ENCODE measurements around the gene CHST8. TPM values are rescaled to one million over a fixed set of nuclear protein-coding genes. Genes with fewer than 3 reads are reported as not detected.

The CHST8 gene
- total RNA-seq, 2 experiments from 2014 or later: not detected

DNA sequence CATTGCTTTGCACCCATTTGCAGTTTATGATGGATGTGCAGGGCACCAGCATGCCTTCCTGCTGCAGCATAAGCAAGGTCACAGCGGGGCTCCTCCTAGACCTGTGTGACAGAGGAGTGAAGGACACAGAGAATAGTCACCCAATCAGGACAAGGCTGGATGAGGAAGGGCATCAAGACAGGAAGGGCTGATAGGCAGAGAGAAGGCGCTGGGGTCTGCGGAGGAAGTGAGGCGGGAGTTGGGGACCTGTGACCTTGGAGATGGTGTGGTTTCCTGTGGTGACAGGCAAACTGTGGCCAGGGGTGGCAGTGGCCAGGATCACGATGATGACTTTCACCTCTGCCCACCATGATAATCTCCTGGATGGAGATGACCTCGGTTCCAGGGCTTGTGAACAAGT lies 158.5 kb downstream of the CHST8 start:
- Mint-ChIP-seq H3K4me1 (ENCODE audit: low read depth) (peaks cover 24% of the 10 kb centered on the region), H3K27me3 (peaks cover 43% of the 10 kb centered on the region), H3K4me3 (no peak overlapping the region), H3K9me3 (no peaks in the 10 kb centered on the region), H3K36me3 (ENCODE audit: low read depth) (no peaks in the 10 kb centered on the region), H3K27ac (no peak overlapping the region)
- no peak for ATAC-seq (ENCODE audit: poor library complexity)
- Histone ChIP-seq H3K4me1 (ENCODE audit: insufficient read depth, low read length) (peaks cover 47% of the 10 kb centered on the region), H3K4me3 (ENCODE audit: low read length) (no peak overlapping the region), H3K27ac (ENCODE audit: low read depth in 1 of 2, low read length in 2 of 2) (no peak overlapping the region), H3K36me3 (ENCODE audit: insufficient read depth, low read length) (no peaks in the 10 kb centered on the region), H3K9me3 (ENCODE audit: control insufficient read depth in 1 of 2, insufficient read depth in 1 of 2, low read length in 2 of 2) (no peaks in the 10 kb centered on the region), H3K27me3 (ENCODE audit: control insufficient read depth in 1 of 2, insufficient read depth in 2 of 2, low read length in 2 of 2) (peaks cover 8 to 19% of the 10 kb centered on the region in 2 experiments)
- TF ChIP-seq, protein P1, sequence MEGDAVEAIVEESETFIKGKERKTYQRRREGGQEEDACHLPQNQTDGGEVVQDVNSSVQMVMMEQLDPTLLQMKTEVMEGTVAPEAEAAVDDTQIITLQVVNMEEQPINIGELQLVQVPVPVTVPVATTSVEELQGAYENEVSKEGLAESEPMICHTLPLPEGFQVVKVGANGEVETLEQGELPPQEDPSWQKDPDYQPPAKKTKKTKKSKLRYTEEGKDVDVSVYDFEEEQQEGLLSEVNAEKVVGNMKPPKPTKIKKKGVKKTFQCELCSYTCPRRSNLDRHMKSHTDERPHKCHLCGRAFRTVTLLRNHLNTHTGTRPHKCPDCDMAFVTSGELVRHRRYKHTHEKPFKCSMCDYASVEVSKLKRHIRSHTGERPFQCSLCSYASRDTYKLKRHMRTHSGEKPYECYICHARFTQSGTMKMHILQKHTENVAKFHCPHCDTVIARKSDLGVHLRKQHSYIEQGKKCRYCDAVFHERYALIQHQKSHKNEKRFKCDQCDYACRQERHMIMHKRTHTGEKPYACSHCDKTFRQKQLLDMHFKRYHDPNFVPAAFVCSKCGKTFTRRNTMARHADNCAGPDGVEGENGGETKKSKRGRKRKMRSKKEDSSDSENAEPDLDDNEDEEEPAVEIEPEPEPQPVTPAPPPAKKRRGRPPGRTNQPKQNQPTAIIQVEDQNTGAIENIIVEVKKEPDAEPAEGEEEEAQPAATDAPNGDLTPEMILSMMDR (IDR thresholded peaks at IDR 0.05): no peak
- ChIA-PET CTCF (no interaction called here), POLR2A (interaction anchor here (1.2 kb wide), 1 partner anchor 17 kb away, joined by 3 read pairs; the partner anchor contains the start of gene KCTD15)
- intact Hi-C loops (cut with DNase I, micrococcal nuclease): no loop called here
- no peak for DNase-seq

DNA sequence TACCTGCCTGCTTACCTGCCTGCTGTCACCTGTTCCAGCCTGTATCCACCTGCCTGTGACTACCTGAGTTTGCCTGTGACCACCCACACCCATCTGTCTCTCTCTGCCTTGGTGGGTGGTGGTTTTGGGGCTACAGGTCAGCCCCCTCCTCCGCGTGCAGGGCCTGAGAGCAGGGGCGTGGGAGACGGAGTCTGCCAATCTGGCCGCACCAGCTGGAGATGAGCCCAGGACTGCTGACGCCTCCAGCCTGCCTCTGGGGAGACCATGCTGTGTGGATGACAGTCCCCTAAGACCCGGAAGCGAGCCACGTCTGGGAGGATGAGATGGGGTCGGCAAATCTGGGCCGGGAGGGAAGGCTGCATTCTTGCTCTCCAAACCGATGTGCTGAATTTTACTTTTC lies 159.0 kb downstream of the CHST8 start:
- no peak overlapping the region for H3K4me3 ChIP-seq (ENCODE audit: low read length)
- H3K27me3 Mint-ChIP-seq: peaks cover 41% of the 10 kb centered on the region
- no peaks in the 10 kb centered on the region for H3K9me3 Mint-ChIP-seq
- ATAC-seq (ENCODE audit: poor library complexity): no peak
- peaks cover 25% of the 10 kb centered on the region for H3K4me1 Mint-ChIP-seq (ENCODE audit: low read depth)
- no peak for DNase-seq
- H3K4me1 ChIP-seq (ENCODE audit: insufficient read depth, low read length): peaks cover 52% of the 10 kb centered on the region
- no peak overlapping the region for H3K4me3 Mint-ChIP-seq
- no peak overlapping the region for H3K27ac ChIP-seq (ENCODE audit: low read depth in 1 of 2, low read length in 2 of 2)
- TF ChIP-seq, protein P1 (IDR thresholded peaks at IDR 0.05): no peak
- no peak overlapping the region for H3K27ac Mint-ChIP-seq
- H3K36me3 ChIP-seq (ENCODE audit: insufficient read depth, low read length): no peaks in the 10 kb centered on the region
- H3K36me3 Mint-ChIP-seq (ENCODE audit: low read depth): no peaks in the 10 kb centered on the region
- no peaks in the 10 kb centered on the region for H3K9me3 ChIP-seq (ENCODE audit: control insufficient read depth in 1 of 2, insufficient read depth in 1 of 2, low read length in 2 of 2)
- CTCF ChIA-PET: no interaction called here
- H3K27me3 ChIP-seq (ENCODE audit: control insufficient read depth in 1 of 2, insufficient read depth in 2 of 2, low read length in 2 of 2): peaks cover 8 to 19% of the 10 kb centered on the region in 2 experiments
- POLR2A ChIA-PET: no interaction called here
- intact Hi-C loops (cut with DNase I, micrococcal nuclease): no loop called here

DNA sequence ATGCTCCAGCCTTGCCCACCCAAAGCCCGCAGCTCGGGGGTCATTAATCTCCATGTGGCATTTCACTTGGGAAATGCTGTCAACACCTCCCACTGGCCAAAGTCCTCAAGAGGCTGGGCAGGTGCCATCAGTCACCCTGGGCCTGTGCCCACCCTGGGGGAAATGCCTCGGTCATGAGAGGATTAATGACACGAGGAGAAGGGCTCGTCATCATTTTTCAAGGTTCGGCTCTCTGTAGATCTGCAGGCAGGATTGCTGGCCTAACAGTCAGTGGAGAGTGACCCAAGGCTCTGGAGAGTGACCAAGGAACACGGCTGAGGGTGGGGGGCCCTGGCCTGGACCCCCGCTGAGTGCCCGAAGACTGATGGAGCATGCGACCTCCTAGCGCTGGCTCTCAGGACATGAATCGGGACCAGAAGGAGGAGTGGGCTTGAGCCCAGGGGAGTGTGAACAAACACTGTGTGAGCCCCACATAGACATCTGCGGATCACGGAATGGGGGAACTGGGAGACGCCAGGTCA lies 159.7 kb downstream of the CHST8 start:
- Mint-ChIP-seq H3K36me3 (ENCODE audit: low read depth) (no peaks in the 10 kb centered on the region), H3K27me3 (peaks cover 40% of the 10 kb centered on the region), H3K4me1 (ENCODE audit: low read depth) (peaks cover 27% of the 10 kb centered on the region), H3K4me3 (no peak overlapping the region), H3K9me3 (no peaks in the 10 kb centered on the region), H3K27ac (no peak overlapping the region)
- TF ChIP-seq, protein P1 (IDR thresholded peaks at IDR 0.05): no peak
- Histone ChIP-seq H3K4me1 (ENCODE audit: insufficient read depth, low read length) (peaks cover 59% of the 10 kb centered on the region), H3K4me3 (ENCODE audit: low read length) (no peak overlapping the region), H3K27ac (ENCODE audit: low read depth in 1 of 2, low read length in 2 of 2) (no peak overlapping the region), H3K9me3 (ENCODE audit: control insufficient read depth in 1 of 2, insufficient read depth in 1 of 2, low read length in 2 of 2) (no peaks in the 10 kb centered on the region), H3K27me3 (ENCODE audit: control insufficient read depth in 1 of 2, insufficient read depth in 2 of 2, low read length in 2 of 2) (peaks cover 8 to 19% of the 10 kb centered on the region in 2 experiments), H3K36me3 (ENCODE audit: insufficient read depth, low read length) (no peaks in the 10 kb centered on the region)
- ATAC-seq (ENCODE audit: poor library complexity): no peak
- intact Hi-C loops (cut with DNase I, micrococcal nuclease): no loop called here
- DNase-seq: no peak
- CTCF ChIA-PET: no interaction called here
- POLR2A ChIA-PET: no interaction called here

Measured in CD4-positive, alpha-beta T cell (primary cell).